PC-3 (cell line): Measurements from ENCODE around the gene ADAMTS17. TPM values are rescaled to one million over a fixed set of nuclear protein-coding genes. Genes with fewer than 3 reads are reported as not detected.

Source experiments
- ATAC-seq: fragments of 200-7000 bp; cut with Tn5 transposase; 2 replicates; pipeline ENCODE4 v1.9.1; 2020; ENCODE audit warnings: mild to moderate bottlenecking, moderate library complexity
- BruUV-seq: library from RNA; stranded (reverse); fragments of 400-500 nt; replicated peaks from 2 replicates; lab custom pipeline; 2021; lab: Mats Ljungman, UMichigan
- CTCF ChIA-PET: fragments of 300-600 bp; sonication (Branson Sonifier 250); formaldehyde crosslinking; loops from one replicate; lab custom pipeline; 2022; ENCODE audit warnings: antibody characterized with exemption; lab: Charles Lee
- POLR2A ChIA-PET: fragments of 300-600 bp; sonication (Branson Sonifier 250); formaldehyde crosslinking; loops from one replicate; lab custom pipeline; 2022; ENCODE audit warnings: antibody characterized with exemption; ENCODE audit not compliant: unreplicated experiment; lab: Charles Lee
- DNase-seq: peaks from one replicate; pipeline ENCODE4 v3.0.0-alpha.2; 2015
- H2AFZ ChIP-seq: fragments of 300-600 bp; sonication (generic); 2 replicates; pipeline ENCODE4 v1.6.0; 2016; ENCODE audit warnings: antibody characterized with exemption, low read length
- H3F3A ChIP-seq: fragments of 300-600 bp; sonication (generic); one replicate; pipeline ENCODE4 v1.6.0; 2017; ENCODE audit warnings: antibody characterized with exemption, low read length, control low read depth, mild to moderate bottlenecking; ENCODE audit not compliant: unreplicated experiment
- H3K27ac ChIP-seq: fragments of 300-600 bp; sonication (generic); 2 replicates; pipeline ENCODE4 v1.5.1; 2016; ENCODE audit warnings: mild to moderate bottlenecking, low read length
- H3K27me3 ChIP-seq: fragments of 300-600 bp; sonication (generic); 2 replicates; pipeline ENCODE4 v1.6.1; 2016; ENCODE audit warnings: low read length, mixed read lengths
- H3K36me3 ChIP-seq: fragments of 300-600 bp; sonication (generic); 2 replicates; pipeline ENCODE4 v1.6.1; 2016; ENCODE audit warnings: low read depth, mixed run types, low read length, mixed read lengths
- H3K4me1 ChIP-seq: fragments of 300-600 bp; sonication (generic); 2 replicates; pipeline ENCODE4 v1.5.1; 2016; ENCODE audit warnings: low read length; ENCODE audit not compliant: insufficient read depth
- H3K4me2 ChIP-seq: fragments of 300-600 bp; sonication (generic); 2 replicates; pipeline ENCODE4 v1.6.0; 2016; ENCODE audit warnings: low read length
- H3K4me3 ChIP-seq: fragments of 300-600 bp; sonication (generic); 2 replicates; pipeline ENCODE4 v1.5.1; 2016; ENCODE audit warnings: mild to moderate bottlenecking, low read length, mixed read lengths
- H3K79me2 ChIP-seq: fragments of 300-600 bp; sonication (generic); 2 replicates; pipeline ENCODE4 v1.6.1; 2017; ENCODE audit warnings: low read length, mixed read lengths
- H3K9ac ChIP-seq: fragments of 300-600 bp; sonication (generic); 2 replicates; pipeline ENCODE4 v1.6.0; 2016; ENCODE audit warnings: mild to moderate bottlenecking, low read length
- H3K9me2 ChIP-seq: fragments of 300-600 bp; sonication (generic); replicated peaks from 2 replicates; pipeline ENCODE4 v1.6.1; 2016; ENCODE audit warnings: mixed run types, low read length, mixed read lengths
- H3K9me3 ChIP-seq: fragments of 300-600 bp; sonication (generic); 2 replicates; pipeline ENCODE4 v1.6.1; 2016; ENCODE audit warnings: low read length, mixed read lengths
- H4K20me1 ChIP-seq: fragments of 300-600 bp; sonication (generic); 2 replicates; pipeline ENCODE4 v1.6.1; 2016; ENCODE audit warnings: low read length, mixed read lengths
- CTCF ChIP-seq: fragments of 300-600 bp; sonication (generic); conservative IDR thresholded peaks from 2 replicates; pipeline ENCODE4 v1.5.1; 2017; ENCODE audit warnings: antibody characterized with exemption, low read depth, mild to moderate bottlenecking, low read length
- EZH2 ChIP-seq: fragments of 300-600 bp; sonication (generic); IDR thresholded peaks from one replicate; pipeline ENCODE4 v1.6.1; 2017; ENCODE audit warnings: antibody characterized with exemption, mild to moderate bottlenecking, low read length; ENCODE audit not compliant: unreplicated experiment
- EZH2phosphoT487 ChIP-seq: fragments of 300-600 bp; sonication (generic); IDR thresholded peaks from 2 replicates; pipeline ENCODE4 v1.6.1; 2018; ENCODE audit warnings: mild to moderate bottlenecking, antibody characterized with exemption, low read length, borderline replicate concordance
- intact Hi-C: fragments of 100-400 bp; cut with micrococcal nuclease; formaldehyde crosslinking; loops from 2 replicates; pipeline ENCODE4 v1.9.0; 2023
- total RNA-seq: library from RNA; depleted of rRNA; stranded (reverse); fragments of >200 nt; gene quantifications from 2 replicates; pipeline ENCODE4 v1.2.3, GENCODE V29; 2014

ADAMTS17 gene
- total RNA-seq, 1 experiment from 2014 or later, result 6.9 TPM

GRCh38 chr15:100373120-100373896 lies 31.5 kb upstream of the ADAMTS17 start:
- H3K4me3 ChIP-seq, result no peak overlapping the region
- no TSS peak for BruUV-seq
- ATAC-seq, result no peak
- H3K4me2 ChIP-seq, result no peak overlapping the region
- H2AFZ ChIP-seq, result no peak overlapping the region
- H3K4me1 ChIP-seq, result no peaks in the 10 kb centered on the region
- no peaks in the 10 kb centered on the region for H3K9me2 ChIP-seq
- H3K27me3 ChIP-seq, result no peaks in the 10 kb centered on the region; the same call in 1 of the 2 replicates
- no peaks in the 10 kb centered on the region for H4K20me1 ChIP-seq
- TF ChIP-seq CTCF, result no peak
- no peak for TF ChIP-seq EZH2phosphoT487
- no peak for TF ChIP-seq EZH2
- H3K9ac ChIP-seq, result no peak overlapping the region
- CTCF ChIA-PET, result no interaction called here
- DNase-seq, result no peak
- H3K79me2 ChIP-seq, result no peaks in the 10 kb centered on the region
- intact Hi-C loops, result no loop called here
- H3K9me3 ChIP-seq, result no peaks in the 10 kb centered on the region
- no peaks in the 10 kb centered on the region for H3F3A ChIP-seq
- POLR2A ChIA-PET, result no interaction called here
- H3K36me3 ChIP-seq, result no peaks in the 10 kb centered on the region
- no peak overlapping the region for H3K27ac ChIP-seq

- no TSS peak for BruUV-seq
- Histone ChIP-seq H3K9ac (no peak overlapping the region), H3K4me3 (no peak overlapping the region), H3K4me1 (no peaks in the 10 kb centered on the region), H3K9me2 (no peaks in the 10 kb centered on the region), H3K27me3 (no peaks in the 10 kb centered on the region; the same call in 1 of the 2 replicates), H3F3A (no peaks in the 10 kb centered on the region), H3K9me3 (no peaks in the 10 kb centered on the region), H2AFZ (no peak overlapping the region), H3K36me3 (no peaks in the 10 kb centered on the region), H3K4me2 (no peak overlapping the region), H4K20me1 (no peaks in the 10 kb centered on the region), H3K27ac (no peak overlapping the region), H3K79me2 (no peaks in the 10 kb centered on the region)
- TF ChIP-seq EZH2 (no peak), EZH2phosphoT487 (no peak), CTCF (no peak)
- ATAC-seq (no peak), DNase-seq (no peak)
- intact Hi-C loops, result no loop called here
- CTCF ChIA-PET, result no interaction called here
- POLR2A ChIA-PET, result no interaction called here
These were observed 31.0 kb upstream of the ADAMTS17 start for GRCh38 chr15:100372739-100373119.

- H4K20me1 ChIP-seq, result no peaks in the 10 kb centered on the region
- no peak overlapping the region for H3K4me3 ChIP-seq
- intact Hi-C loops, result no loop called here
- H3K9me3 ChIP-seq, result no peaks in the 10 kb centered on the region
- H3K36me3 ChIP-seq, result no peaks in the 10 kb centered on the region
- H2AFZ ChIP-seq, result no peak overlapping the region
- CTCF ChIA-PET, result no interaction called here
- no peaks in the 10 kb centered on the region for H3K27me3 ChIP-seq
- DNase-seq (no peak), ATAC-seq (no peak)
- no peak for TF ChIP-seq EZH2phosphoT487
- no peak overlapping the region for H3K4me2 ChIP-seq
- POLR2A ChIA-PET, result no interaction called here
- peaks cover 5% of the 10 kb centered on the region for H3F3A ChIP-seq
- no TSS peak for BruUV-seq
- no peaks in the 10 kb centered on the region for H3K9me2 ChIP-seq
- H3K79me2 ChIP-seq, result no peaks in the 10 kb centered on the region
- no peak overlapping the region for H3K27ac ChIP-seq
- H3K9ac ChIP-seq, result no peak overlapping the region
- H3K4me1 ChIP-seq, result peaks cover 14% of the 10 kb centered on the region
These were observed 13.6 kb upstream of the ADAMTS17 start for GRCh38 chr15:100355342-100355741.
